ENCODE measurements around the gene SARS1.
"Not testable (repeated sequence)": the region's sequence is repeated elsewhere in the genome, so short reads cannot be mapped to it uniquely, and the experiment has no call there.

Gene SARS1

GRCh38 chr1:109193653-109194590 lies 19.8 kb upstream of the SARS1 start:
- peak; percentile 47 to 49 for DNase-seq (ENCODE audit: low read depth in 2 of 2)

DNA sequence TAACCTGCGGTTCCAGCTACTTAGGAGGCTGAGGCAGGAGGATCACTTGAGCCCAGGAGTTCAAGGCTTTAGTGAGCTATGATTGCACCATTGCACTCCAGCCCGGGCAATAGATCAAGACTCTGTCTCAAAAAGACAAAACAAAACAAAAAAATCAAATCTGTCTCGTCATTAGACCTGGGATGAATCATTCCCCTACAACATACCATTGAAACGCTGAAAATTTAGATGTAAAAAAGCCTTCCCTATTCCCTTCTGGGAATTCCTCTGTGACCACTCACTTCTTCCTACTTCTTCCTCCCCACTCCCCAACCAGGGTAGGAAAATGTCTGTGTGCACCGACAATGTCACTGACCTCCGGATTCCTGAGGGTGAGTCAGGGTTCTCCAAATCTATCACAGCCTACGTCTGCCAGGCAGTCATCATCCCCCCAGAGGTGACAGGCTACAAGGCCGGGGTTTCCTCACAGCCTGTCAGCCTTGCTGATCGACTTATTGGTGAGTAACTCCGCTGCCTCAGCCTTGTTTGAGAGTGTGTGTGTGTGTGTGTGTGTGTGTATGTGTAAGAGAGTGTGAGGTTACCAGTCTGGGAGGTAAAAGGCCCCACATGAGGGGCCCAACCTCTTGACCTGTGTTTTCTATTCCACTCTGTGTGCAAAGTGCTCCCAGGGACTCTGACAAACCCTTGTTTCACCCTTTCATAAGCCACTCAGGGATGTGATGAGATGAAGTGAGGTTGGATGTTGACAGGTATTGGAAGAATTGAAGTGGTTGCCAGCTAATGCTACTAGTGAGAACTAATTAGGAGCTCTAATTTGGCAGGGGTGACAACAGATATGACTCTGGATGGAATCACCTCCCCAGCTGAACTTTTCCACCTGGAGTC lies 16.3 kb upstream of the SARS1 start:
- no peak for DNase-seq (ENCODE audit: low read depth in 2 of 2)

DNA sequence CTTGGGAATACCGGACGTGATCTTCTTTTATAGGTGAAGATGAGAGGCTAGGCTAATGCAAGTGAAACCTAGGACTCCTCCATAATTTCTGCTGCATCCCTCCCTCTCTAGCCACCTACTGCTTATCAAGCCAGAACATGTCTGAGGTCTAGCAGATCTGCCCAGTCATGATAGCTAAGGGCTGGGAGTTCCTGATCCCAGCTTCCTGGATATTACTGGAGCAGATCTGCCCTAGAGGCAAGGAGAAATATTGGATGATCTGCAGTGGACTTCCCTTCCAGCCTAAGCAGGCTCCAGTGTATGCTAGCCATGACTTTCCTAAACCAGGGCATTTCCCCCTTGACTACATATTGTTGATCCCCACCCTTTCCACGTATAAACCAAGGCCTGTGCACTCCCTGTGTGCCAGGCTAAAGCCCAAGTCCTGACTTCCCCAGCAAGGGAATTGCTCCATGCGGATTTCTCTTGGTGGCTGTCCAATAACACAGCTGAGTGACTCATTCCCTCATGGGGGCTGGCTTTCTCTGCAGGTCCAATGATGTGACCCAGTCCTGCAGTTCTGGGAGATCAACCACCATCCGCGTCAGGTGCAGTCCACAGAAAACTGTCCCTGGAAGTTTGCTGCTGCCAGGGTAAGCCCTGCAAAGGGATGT lies 15.5 kb upstream of the SARS1 start:
- DNase-seq (ENCODE audit: low read depth in 2 of 2) = no peak

DNA sequence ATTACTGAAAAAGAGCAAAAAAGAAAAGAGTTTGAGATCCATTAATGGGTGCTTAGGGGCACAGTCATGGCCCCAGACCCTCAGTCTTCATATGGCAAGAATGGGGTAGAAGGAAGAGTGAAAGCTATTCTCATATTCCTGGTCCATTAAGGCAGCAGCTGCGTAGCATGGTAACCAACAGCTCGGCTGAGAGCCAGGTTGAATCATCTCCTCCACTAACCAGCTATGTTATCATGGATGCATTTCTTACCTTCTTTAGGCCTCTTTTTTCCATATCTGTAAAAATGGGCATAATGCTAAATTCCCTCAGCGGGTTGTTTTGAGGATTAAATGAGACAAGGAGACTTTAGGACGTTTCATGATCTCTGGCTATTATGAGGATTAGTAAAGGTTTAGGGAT lies 15.0 kb upstream of the SARS1 start:
- no peak for DNase-seq (ENCODE audit: low read depth in 2 of 2)

- DNase-seq (ENCODE audit: low read depth in 2 of 2) = no peak
Measured at GRCh38 chr1:109199710-109200109, 14.0 kb upstream of the SARS1 start.

- DNase-seq (ENCODE audit: low read depth in 2 of 2) = peak; percentile 35 to 47
Measured at GRCh38 chr1:109201123-109201703, 12.5 kb upstream of the SARS1 start.

- DNase-seq (ENCODE audit: low read depth in 2 of 2) = no peak
Measured at GRCh38 chr1:109204484-109204883, 9.2 kb upstream of the SARS1 start.

DNA sequence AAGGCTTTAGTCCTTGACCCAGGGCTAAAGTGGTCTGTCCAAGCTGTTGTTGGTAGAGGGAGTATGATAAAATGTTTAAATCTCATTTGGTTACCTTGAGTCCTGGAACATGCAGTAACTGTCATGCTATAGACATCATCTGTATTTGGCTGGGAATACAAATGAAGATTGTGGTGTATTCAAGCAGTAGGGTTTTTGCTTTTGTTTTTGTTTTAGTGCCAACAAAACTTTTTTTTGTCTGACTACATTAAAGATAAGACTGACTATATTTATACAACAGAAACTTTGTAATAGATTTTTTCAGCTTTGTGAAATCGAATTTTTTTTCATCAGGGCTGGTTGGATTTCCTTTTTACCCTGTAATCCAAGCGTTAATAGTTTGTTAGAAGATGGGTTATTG lies 7.4 kb upstream of the SARS1 start:
- DNase-seq (ENCODE audit: low read depth in 2 of 2) = no peak

- DNase-seq (ENCODE audit: low read depth in 2 of 2) = no peak
Measured at GRCh38 chr1:109207467-109208103, 6.1 kb upstream of the SARS1 start.

DNA sequence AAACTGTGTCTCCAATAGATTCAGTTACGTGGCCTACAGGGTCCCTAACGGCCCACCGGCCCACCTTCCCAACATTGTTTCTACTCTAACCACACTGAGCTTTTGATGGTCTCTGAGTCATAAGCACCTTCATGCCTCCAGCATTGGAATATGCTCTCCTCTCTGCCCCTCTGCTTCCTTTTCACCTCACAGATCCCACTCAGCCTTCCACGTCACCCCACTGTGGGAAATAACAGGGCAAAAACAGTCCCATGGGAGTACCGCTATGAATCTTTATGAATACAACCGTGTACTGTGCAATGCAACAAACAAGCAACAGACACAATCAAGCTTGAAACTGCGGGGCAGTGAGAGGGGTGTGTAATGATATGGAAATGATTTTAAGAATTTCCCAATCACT lies 5.3 kb upstream of the SARS1 start:
- no peak for DNase-seq (ENCODE audit: low read depth in 2 of 2)

- no peak for DNase-seq (ENCODE audit: low read depth in 2 of 2)
Measured at GRCh38 chr1:109208836-109209463, 4.8 kb upstream of the SARS1 start.

DNA sequence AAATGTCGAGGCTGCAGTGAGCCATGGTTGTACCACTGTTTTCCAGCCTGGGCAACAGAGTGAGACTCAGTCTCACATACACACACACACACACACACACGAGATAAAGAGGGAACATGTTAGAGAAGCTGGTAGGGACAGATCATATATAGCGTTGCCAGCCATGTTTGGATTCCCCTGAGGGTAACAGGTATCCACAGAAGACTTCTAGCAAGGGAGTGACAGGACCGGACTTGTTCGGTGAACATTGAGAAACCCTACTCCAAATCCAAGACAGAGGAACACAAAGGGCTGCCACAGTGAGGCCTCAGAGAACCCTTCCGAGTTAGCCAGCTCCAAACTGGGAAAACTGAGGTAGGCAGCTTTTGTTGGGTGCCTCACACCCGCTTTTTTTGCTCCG lies 3.7 kb upstream of the SARS1 start:
- DNase-seq (ENCODE audit: low read depth in 2 of 2) = no peak

- no peak for DNase-seq (ENCODE audit: low read depth in 2 of 2)
Measured at GRCh38 chr1:109213345-109213823, 334 bp upstream of the SARS1 start.

DNA sequence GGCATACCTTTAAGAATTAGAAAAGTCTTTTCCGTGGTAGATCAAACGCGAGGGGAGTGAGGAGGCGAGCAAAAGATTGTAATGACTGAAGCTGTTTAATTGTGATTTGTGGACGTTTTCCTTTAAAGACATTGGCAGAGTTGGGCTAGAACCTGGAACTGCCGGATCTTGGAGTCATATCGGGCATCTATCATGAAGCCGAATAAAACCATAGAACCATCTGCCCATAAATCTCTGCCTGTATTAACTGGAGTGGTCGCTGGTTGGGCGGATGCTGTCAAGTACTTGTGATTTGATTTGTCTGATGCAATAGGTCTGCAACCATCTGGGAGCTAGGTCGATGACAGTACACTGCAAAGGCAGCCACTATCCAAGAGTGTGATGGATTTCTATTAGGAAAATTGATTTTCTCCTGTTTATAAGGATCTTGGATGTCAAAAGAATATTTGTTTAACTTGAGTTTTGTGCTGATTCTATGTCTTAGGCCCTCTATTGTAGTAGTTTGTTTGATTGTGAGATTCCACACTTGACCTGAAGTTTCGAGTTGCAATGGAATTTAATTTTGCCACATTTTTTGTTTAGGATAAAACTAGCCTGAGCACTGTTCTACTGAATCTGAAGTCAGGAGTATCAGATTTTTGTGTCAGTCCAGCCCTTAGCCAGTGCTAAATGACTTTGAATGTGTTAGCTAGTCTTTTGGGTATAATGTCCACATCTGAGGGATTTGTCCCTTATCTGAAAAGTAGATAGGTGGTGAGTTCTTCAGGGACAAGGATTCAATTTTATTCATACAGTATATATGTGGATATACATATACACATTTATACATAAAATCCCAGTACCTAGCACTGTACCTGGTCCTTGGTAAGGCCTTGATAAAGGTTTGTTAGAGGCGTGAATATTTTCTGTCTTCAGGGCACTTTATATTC lies 1.2 kb downstream of the SARS1 start:
- DNase-seq (ENCODE audit: low read depth in 2 of 2) = peak in 1 of 2 donors; percentile 39

- no peak for DNase-seq (ENCODE audit: low read depth in 2 of 2)
Measured at GRCh38 chr1:109216662-109217061, 2.9 kb downstream of the SARS1 start.

DNA sequence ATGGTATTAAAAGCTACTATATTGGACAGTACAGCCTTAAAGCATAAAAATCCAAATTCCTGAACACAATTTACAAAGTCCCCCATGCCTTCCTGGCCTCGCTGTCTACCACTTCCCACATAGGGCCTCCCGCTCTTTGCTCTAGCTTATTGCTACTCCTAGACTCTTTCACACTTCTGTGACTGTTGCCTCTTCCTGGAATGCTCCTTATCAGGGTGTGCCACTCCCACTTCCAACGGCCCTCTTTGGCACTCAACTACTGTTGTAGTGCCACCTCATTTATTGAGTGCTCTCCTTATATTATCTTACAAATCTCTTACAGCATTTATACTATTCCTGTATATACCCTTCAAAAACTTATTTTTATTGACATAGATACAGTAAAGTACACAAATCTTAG lies 4.8 kb downstream of the SARS1 start:
- no peak for DNase-seq (ENCODE audit: low read depth in 2 of 2)

- not testable (repeated sequence) for DNase-seq (ENCODE audit: low read depth in 2 of 2)
Measured at GRCh38 chr1:109221201-109221600, 7.5 kb downstream of the SARS1 start.

GRCh38 chr1:109225308-109225707 lies 11.6 kb downstream of the SARS1 start:
- DNase-seq (ENCODE audit: low read depth in 2 of 2) = no peak

DNA sequence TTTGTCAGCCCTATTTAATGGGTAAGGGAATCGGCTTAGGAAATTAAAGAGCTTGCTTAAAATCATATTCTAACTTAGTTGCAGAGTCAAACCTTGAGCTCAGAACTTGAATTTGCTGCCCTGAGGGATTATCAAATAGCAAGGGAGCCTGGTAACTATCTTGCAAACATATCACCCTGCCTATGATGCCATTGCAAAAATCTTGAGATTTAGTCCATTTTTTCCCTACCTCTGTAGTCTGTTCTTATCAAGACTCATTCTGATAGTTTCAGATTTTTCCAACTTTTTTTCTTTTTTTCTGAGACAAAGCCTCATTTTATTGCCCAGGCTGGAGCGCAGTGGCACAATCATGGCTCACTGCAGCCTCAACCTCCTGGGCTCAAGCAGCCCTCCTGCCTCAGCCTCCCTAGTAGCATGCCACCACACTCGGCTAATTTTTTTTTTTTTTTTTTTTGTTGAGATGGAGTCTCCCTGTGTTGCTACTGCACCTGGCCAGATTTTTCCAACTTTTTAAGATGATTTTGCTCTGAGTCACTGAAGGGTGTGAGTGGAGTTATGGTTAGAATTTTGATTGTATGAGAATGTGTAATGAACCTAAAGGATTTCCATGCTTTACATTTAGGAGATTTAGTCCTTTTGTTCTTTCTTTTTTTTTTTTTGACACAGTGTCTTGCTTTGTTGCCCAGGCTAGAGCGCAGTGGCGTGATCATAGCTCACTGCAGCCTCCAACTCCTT lies 12.2 kb downstream of the SARS1 start:
- no peak for DNase-seq (ENCODE audit: low read depth in 2 of 2)
